Activated T-cell treated with anti-CD3 and anti-CD28 coated beads, Interleukin-2, amount 50 U/mL, for 48 hours (primary cell): ENCODE data around the gene TMEM255B.

ENCODE experiments used
- DNase-seq, 2 experiments: peaks; one replicate each; pipeline ENCODE4 v3.0.0-alpha.2; 2020

Gene TMEM255B

GRCh38 chr13:113806526-113806925, 47.5 kb downstream of the TMEM255B start:
- DNase-seq = no peak

- DNase-seq = no peak
Measured at GRCh38 chr13:113808058-113808834, 49.2 kb downstream of the TMEM255B start.

- no peak for DNase-seq
Measured at GRCh38 chr13:113809934-113810333, 50.9 kb downstream of the TMEM255B start.

- no peak for DNase-seq
Measured at GRCh38 chr13:113810640-113811039, 51.6 kb downstream of the TMEM255B start.

GRCh38 chr13:113811081-113811928, 52.3 kb downstream of the TMEM255B start:
- no peak for DNase-seq

- DNase-seq = no peak
Measured at GRCh38 chr13:113812178-113813040, 53.4 kb downstream of the TMEM255B start.

- DNase-seq = no peak
Measured at GRCh38 chr13:113813070-113813748, 54.2 kb downstream of the TMEM255B start.

- DNase-seq = no peak
Measured at GRCh38 chr13:113813749-113814434, 54.9 kb downstream of the TMEM255B start.

GRCh38 chr13:113814435-113814821, 55.4 kb downstream of the TMEM255B start:
- no peak for DNase-seq

- peak; percentile 58 to 62 for DNase-seq
Measured at GRCh38 chr13:113815151-113816058, 56.4 kb downstream of the TMEM255B start.

- DNase-seq = no peak
Measured at GRCh38 chr13:113816254-113816929, 57.4 kb downstream of the TMEM255B start.

GRCh38 chr13:113816946-113817859, 58.2 kb downstream of the TMEM255B start:
- DNase-seq = peak; percentile 87 to 89

- DNase-seq = no peak
Measured at GRCh38 chr13:113817860-113818691, 59.0 kb downstream of the TMEM255B start.

GRCh38 chr13:113818700-113819295, 59.8 kb downstream of the TMEM255B start:
- DNase-seq = no peak

- DNase-seq = no peak
Measured at GRCh38 chr13:113819341-113819730, 60.3 kb downstream of the TMEM255B start.

- DNase-seq = no peak
Measured at GRCh38 chr13:113819731-113820715, 61.0 kb downstream of the TMEM255B start.
